ENCODE measurements around the gene TEP1. TPM values are rescaled to one million over a fixed set of nuclear protein-coding genes. Genes with fewer than 3 reads are reported as not detected.

Gene TEP1
- total RNA-seq, 1 experiment from 2014 or later, result 15.8 TPM

- H3K9me3 ChIP-seq (ENCODE audit: control insufficient read depth, low read depth, low read length), result no peaks in the 10 kb centered on the region
- H2BK15ac ChIP-seq (ENCODE audit: low read depth, low read length), result no peak overlapping the region
- no peak overlapping the region for H2BK12ac ChIP-seq (ENCODE audit: insufficient read length, low read depth, low read length)
- Mint-ChIP-seq H3K4me1 (peaks cover 17 to 20% of the 10 kb centered on the region in 2 experiments), H3K9me3 (peaks cover 0 to 4% of the 10 kb centered on the region in 2 experiments; a peak in 2 of 5 replicates), H3K27me3 (ENCODE audit: low read depth) (0 out of 2 replicates have a peak, but pooled peaks cover 1% of the 10 kb centered on the region), H3K4me3 (no peak overlapping the region; a peak in 1 of 5 replicates), H3K27ac (no peak overlapping the region), H3K36me3 (ENCODE audit: insufficient read depth in 1 of 3, low read depth in 3 of 3) (peaks cover 6 to 7% (median 6%) of the 10 kb centered on the region in 3 experiments; a peak in 3 of 7 replicates)
- no peak overlapping the region for H3K14ac ChIP-seq (ENCODE audit: insufficient read depth, low read length)
- H3K9ac ChIP-seq (ENCODE audit: extremely low read depth, insufficient read length, low read length), result no peak overlapping the region
- no peak overlapping the region for H2BK5ac ChIP-seq (ENCODE audit: insufficient read length, low read length)
- no peak overlapping the region for H4K8ac ChIP-seq (replicated peaks; ENCODE audit: insufficient read length, low read depth, low read length)
- no peak overlapping the region for H4K5ac ChIP-seq (ENCODE audit: insufficient read length, low read depth, low read length)
- H3K79me1 ChIP-seq (ENCODE audit: insufficient read depth, low read depth, low read length, poor library complexity, severe bottlenecking), result no peaks in the 10 kb centered on the region
- no CpG with 5 or more reads among the region's 5 CpGs for WGBS (ENCODE audit: extremely low coverage, insufficient read length, low lambda C conversion rate)
- H4K20me1 ChIP-seq (ENCODE audit: control insufficient read depth, insufficient read depth, insufficient read length), result no peaks in the 10 kb centered on the region
- no peak for DNase-seq
- no peak overlapping the region for H3T11ph ChIP-seq (ENCODE audit: low read length)
- no peak for TF ChIP-seq CTCF (conservative IDR thresholded peaks at IDR 0.05)
- no peak overlapping the region for H2AFZ ChIP-seq (ENCODE audit: low read length)
- no peak overlapping the region for H2BK120ac ChIP-seq (ENCODE audit: low read depth, low read length, poor library complexity, severe bottlenecking)
- H4K91ac ChIP-seq (ENCODE audit: insufficient read length, low read depth, low read length), result no peak overlapping the region
- no peak overlapping the region for H3K4me2 ChIP-seq (ENCODE audit: insufficient read depth, insufficient read length, low read length)
- no peak overlapping the region for H3K4ac ChIP-seq (ENCODE audit: low read depth, low read length)
- H3K18ac ChIP-seq (ENCODE audit: insufficient read length, low read depth, low read length), result no peak overlapping the region
- no peaks in the 10 kb centered on the region; the same call in 1 of the 2 replicates for H3K79me2 ChIP-seq (ENCODE audit: insufficient read depth, low read length)
- no peak overlapping the region for H2AK5ac ChIP-seq (ENCODE audit: insufficient read length, low read length)
- no peak overlapping the region for H2BK20ac ChIP-seq (ENCODE audit: low read depth, low read length, poor library complexity, severe bottlenecking)
- no peak overlapping the region for H3K27ac ChIP-seq (ENCODE audit: insufficient read length, low read depth, low read length)
- no peak overlapping the region for H3K23ac ChIP-seq (ENCODE audit: insufficient read length, low read depth, low read length)
- H3K4me1 ChIP-seq (ENCODE audit: insufficient read depth, low read length), result no peaks in the 10 kb centered on the region
- no peak overlapping the region for H3K56ac ChIP-seq (ENCODE audit: insufficient read length, low read depth, low read length)
- H3K27me3 ChIP-seq (ENCODE audit: insufficient read depth, low read length), result no peaks in the 10 kb centered on the region
- H3K23me2 ChIP-seq (ENCODE audit: insufficient read length, low read depth, low read length, poor library complexity, severe bottlenecking), result no peaks in the 10 kb centered on the region
These were observed 27.2 kb upstream of the TEP1 start for GRCh38 chr14:20440465-20440864.
